ENCODE results near the gene C22orf23.
"Not testable (repeated sequence)": the region's sequence is repeated elsewhere in the genome, so short reads cannot be mapped to it uniquely, and the experiment has no call there.

Gene C22orf23

DNA sequence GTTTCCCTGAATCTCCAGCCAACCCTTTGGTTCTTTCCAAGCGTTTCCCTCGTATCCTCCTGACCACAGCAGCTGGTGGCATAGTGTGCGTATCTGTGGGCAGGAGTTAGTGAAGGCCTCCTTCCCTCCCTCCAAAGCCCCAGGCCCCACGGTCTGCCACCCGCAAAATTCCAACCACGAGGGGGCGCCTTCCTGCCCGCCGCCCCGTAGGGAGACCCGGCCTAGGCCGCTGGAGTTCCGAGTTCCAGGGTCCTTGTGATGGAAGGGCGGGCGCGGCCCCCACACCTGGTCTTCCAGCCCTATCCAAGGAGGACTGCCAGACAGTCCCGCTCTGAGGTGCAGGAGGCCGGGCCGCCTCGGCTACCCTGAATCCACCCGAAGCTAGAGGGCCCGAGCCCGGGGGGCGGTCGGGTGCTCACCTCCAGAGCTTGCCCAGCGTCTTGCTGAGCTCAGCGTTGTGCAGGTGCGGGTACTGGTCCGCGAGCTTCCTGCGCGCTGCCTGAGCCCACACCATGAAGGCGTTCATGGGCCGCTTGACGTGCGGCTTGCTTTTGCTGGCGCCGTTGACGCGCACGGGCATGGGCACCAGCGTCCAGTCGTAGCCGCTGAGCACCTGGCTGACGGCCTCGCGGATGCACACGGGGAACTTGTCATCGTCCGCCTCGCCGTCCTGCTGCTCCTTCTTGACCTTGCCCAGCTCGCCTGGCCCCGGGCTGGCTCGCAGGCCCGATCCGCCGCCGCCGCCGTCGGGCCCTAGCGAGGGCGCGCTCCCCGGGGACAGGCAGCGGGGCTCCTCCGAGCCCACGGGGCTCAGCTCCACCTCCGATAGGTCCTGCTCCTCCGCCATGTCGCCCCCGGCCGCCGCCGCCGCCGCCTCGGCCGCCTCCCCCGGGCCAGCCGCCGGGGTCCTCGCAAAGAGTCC, 29.8 kb upstream of the C22orf23 start:
- no peak for DNase-seq (ENCODE audit: extremely low spot score, insufficient read length, low read depth)
- FAIRE-seq: no peak

DNA sequence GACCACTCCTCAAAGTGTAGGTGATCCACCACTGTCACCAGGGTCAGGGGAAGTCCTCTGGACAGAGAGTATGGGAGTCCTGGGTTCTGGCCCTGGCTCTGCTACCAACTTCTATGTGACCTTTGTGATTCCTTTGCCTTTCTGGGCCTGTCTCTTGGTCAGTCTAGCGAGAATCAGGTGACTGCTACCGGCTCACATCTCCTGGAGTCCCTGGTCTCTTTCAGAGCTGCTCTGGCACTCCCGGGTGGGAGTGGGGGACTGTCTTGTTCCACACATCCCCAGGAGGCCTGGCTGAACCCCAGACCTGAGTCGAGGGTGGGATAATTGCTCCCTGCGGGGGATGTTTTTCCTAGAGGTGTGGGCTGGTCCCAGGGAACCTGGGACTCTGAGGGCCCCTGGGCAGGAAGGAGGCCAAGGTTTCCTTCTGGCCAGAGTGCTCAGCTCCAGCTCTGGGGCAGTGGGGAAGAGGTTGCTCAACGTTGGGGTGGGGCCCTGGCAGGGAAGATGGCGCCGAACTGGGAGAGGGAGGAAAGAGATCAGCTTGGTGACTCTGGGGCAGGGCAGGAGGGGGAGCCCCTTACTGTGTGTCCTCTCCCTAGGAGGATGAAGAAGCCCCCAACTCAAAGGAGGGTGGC, 28.9 kb upstream of the C22orf23 start:
- FAIRE-seq: no peak

DNA sequence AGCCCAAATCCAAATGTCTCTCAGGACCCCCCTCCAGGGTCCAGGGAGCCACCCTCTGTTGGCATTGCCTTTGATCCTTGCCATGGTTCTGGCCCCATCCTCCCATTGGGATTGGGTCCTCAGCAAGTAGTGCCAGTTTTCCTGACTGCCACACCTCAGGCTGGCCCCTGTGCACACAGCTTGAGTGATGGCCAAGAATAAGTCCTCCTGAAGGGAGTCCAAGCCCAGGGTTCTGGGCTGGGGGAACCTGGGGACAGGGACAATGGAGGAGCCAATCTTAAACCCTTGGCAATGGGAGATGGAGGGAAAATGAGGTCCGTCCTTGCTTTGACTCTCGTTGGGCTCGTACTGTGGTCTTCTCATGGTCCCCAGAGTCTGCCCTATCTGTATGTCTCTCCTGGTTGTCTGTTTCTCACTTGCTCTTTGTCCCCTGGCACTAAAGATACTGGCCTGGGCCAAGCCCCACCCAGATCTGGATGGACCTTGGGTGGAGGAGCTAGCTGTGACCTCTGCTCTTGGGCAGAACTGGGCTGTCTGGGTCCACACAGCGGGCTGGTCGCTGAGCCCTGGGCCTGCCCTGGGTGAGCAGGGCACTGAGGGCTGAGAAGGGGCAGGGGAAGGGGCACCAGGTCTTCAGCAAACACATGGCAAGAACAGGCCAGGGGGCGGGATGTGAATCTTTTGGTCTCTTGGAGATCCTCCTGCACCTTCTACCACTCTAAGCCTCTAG, 28.0 kb upstream of the C22orf23 start:
- no peak for DNase-seq (ENCODE audit: extremely low spot score, insufficient read length, low read depth)
- FAIRE-seq: no peak

More for the DNA sequence above, 28.9 kb upstream of the C22orf23 start:
- no peak for DNase-seq (ENCODE audit: extremely low spot score, insufficient read length, low read depth)

DNA sequence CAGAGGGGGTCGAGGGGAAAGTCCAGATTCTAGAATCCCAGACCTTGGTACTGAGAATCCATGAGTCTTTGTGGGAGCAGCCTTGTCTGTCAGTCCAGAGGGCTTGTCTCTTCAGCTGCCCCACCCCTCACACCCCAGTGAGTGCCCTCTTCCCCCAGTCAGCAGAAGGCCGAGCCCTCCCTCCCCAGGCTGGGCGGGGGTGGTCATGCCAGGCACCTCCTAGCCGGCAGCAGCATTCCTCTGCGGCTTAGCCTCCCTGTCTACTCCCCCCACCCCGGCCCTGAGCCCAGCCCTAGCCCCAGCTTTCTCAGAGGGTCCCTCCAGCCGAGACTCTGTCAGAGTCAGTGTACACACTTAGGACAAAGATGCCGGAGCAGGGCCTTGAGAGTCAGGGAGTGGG, 26.4 kb upstream of the C22orf23 start:
- DNase-seq (ENCODE audit: extremely low spot score, insufficient read length, low read depth) (no peak), FAIRE-seq (no peak)

DNA sequence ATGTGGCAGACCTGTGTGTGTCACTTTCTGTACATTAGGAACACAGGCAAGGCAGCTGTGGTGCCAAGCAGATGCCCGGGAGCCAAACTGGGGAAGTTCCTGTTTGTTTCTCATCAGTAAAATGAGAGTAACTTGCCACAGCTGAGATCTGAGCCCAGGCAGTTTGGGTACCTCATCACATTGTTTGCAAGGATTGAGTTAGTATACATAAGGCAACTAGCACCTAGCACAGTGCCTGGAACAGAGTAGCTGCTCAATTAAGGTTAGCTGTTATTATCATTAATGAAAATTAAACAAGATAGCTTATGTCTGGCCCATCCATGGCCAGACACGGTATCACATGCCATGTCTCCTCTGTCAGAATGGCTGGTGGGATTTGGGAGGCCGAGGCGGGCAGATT, 23.1 kb upstream of the C22orf23 start:
- DNase-seq (ENCODE audit: extremely low spot score, insufficient read length, low read depth): no peak
- FAIRE-seq: no peak

DNA sequence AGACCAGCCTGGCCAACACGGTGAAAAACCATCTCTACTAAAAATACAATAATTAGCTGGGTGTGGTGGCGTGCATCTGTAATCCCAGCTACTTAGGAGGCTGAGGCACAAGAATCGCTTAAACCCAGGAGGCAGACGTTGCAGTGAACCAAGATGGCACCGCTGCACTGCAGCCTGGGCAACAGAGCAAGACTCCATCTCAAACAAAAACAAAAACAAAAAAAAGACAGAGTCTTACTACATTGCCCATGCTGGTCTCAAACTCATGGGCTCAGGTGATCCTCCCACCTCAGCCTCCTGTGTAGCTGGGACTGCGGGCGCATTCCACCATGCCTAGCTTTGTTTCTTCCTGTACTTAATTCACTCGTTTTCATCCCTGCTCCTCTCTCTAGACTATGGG, 22.6 kb upstream of the C22orf23 start:
- not testable (repeated sequence) for DNase-seq (ENCODE audit: extremely low spot score, insufficient read length, low read depth); FAIRE-seq

DNA sequence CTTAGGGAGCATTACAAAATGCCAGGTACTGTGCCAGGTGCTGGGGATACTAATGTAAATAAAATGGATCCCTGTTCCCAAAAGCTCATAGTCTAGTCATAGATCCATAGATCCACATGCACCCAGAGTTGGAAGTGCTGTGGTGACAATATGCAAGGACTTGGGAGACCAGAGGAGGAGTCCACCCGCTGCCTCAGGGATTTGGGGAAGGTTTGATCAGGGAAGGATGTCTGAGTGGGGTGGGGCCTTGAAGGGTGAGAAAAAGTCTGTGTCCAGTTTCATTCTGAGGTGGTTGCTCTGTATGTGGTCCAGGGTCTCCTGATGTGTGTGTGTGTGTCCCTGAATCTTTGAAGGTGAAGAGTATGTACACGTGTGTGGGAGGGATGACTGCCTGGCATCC, 21.8 kb upstream of the C22orf23 start:
- DNase-seq (ENCODE audit: extremely low spot score, insufficient read length, low read depth) (no peak), FAIRE-seq (no peak)

DNA sequence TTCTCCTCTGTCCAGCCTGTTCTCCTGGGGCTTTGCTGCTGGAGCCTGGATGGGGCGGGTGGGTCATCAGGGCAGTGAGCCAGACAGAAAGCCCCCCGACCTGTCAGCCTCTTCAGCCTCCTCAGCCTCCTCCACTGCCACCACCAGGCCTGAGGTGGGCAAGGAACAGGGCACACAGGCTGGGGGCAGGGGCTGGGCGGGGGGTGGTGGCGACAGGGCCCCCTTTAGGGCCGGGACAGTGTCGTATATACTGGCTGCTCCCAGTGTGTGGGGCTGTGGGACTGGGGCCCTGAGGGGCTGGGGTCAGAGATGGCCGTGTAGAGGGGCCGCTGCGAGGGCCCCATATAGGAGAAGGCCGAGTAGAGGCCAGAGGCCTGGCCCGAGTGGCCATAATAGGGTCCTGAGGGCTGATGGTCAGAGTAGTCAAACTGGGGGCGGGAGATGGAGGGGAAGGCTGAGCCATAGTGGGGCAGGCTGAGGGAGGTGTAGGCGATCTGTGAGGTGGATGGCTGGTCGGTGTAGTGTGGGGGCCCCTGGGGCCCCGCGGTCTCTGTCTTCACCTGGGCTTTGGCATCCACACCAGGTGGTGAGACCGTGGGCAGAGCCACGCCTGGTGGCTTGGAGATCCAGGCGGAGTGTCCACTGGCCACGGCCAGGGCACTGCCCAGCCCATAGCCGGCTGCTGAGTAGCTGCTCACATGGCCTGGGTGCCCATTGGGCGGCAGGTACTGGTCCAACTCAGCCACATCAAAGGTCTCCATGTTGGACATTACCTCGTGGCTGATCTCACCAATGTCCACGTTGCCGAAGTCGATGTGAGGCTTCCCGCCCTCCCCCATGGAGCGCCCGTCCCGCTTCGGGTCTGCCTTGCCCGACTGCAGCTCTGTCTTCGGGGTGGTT, 20.1 kb upstream of the C22orf23 start:
- DNase-seq (ENCODE audit: extremely low spot score, insufficient read length, low read depth) (no peak), FAIRE-seq (no peak)

DNA sequence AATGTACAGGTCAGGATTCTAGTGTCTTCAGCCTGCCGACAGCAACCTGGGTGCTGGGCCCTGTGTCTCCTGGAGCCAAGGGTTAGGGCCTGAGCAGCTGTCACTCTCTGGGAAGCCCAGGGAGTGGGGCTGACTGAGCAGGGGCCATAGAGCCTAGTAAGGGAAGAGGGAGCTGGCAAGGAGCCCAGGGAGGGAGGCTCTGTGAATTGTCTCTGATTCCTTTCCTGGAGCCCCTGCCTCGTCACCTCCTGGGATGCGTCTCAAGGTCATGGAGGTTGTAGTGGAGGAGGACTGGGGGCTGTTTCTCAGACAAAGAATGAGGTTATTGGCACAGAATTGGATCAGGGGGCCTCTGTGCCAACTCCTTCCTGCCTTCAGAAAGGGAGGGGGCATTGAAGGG, 19.1 kb upstream of the C22orf23 start:
- DNase-seq (ENCODE audit: extremely low spot score, insufficient read length, low read depth): no peak

DNA sequence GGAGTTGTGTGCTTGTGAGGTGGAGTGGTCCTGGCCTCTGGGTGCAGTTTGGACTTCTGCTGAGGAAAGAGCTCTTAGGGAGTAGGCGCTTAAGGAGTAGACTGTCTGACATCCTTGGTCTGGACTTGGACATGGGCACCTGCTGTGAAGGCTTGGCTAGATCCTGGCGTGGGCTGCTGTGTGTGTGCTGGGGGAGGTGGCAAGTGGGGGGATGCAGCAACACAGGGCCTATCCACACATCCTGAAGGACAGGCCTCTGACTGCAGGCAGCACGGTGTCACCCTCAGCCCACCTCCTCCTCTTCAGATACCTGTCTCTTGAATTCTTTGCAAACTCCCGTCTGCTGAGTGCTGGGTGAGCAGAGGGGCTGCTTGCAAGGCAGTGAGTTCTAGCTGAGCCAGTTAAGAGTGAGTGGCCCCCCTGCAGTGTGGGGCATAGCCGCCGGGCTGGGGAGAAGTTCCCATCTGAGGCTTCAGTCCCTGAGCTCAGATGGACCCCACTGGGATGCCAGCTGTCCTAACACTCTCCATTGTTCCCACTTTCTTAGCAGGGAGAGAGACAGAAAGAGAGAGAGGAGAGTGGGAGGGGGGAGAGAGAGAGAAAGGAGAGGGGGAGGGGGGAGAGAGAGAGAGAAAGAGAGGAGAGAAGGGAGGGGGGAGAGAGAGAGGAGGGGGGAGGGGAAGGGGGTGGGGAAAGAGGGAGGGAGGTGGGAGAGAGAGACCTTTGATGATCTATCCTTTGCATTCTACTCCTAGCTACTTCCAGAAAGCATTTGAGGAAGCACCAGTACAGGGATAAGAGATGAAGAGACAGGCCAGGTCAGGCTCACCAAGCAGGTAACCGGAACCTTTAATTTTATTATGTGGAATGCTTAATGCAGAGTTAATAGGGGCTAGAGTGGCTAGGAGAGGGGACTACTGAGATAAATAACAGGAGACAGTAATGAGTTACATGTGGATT, 18.4 kb upstream of the C22orf23 start:
- DNase-seq (ENCODE audit: extremely low spot score, insufficient read length, low read depth) (no peak), FAIRE-seq (no peak)

More for the DNA sequence above, 19.1 kb upstream of the C22orf23 start:
- FAIRE-seq: no peak

DNA sequence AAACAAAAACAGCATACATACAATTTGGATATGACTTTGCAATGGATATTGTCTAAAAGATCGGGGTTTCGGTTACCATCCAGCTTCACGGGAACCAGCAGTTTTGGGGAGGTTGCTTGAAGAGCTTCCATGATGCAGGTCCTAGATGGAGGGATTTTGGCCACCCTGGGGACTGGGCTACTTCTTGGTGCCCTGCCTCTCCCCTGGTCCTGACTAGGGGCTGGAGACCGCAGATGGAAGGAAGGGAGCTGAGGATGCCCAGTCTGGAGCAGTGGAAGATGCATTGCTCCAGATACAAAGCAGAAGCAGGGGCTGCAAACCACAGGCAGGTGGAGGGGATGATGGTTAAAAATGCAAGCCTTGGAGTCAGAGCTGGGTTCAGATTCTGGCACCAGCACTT, 17.5 kb upstream of the C22orf23 start:
- DNase-seq (ENCODE audit: extremely low spot score, insufficient read length, low read depth) (no peak), FAIRE-seq (no peak)

DNA sequence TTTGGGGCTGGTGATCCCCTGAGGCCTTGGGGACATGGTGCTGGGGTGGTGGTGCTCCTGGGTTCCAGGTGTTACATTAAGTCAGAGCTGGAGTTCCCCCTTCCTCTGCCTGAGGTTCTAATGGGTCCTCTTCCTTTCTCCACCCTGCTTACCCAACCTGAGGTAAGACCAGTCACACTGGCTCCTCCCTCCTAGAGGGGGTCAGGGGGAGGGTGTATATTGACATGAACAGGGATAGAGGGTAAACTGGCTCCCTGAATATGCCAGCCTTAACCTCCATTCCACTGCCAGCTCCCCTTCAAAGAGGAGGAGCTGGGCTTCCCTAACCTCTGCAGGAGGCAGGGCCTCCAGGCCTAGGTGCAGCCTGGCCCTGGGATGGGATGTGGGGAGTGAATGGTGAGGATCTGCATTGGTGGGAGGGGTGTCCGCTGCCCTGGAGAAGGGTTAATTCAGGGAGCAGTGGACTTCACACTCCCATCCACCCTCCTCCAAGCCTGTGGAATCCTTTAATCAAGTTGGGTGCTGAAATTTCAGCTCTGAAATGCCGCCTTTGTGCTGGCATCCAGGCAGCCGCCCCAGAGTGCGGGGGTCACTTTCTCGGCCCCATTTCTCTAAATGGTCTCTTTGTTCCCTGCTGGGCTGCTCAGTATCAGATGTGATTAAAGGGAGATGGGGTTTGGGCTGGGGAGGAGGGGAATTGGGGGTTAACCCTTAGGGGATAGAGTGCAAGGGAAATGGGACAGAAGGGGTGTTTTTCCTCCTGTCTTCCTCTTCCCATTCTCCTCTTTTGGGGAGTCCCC, 15.3 kb upstream of the C22orf23 start:
- DNase-seq (ENCODE audit: extremely low spot score, insufficient read length, low read depth): no peak
- no peak for FAIRE-seq

DNA sequence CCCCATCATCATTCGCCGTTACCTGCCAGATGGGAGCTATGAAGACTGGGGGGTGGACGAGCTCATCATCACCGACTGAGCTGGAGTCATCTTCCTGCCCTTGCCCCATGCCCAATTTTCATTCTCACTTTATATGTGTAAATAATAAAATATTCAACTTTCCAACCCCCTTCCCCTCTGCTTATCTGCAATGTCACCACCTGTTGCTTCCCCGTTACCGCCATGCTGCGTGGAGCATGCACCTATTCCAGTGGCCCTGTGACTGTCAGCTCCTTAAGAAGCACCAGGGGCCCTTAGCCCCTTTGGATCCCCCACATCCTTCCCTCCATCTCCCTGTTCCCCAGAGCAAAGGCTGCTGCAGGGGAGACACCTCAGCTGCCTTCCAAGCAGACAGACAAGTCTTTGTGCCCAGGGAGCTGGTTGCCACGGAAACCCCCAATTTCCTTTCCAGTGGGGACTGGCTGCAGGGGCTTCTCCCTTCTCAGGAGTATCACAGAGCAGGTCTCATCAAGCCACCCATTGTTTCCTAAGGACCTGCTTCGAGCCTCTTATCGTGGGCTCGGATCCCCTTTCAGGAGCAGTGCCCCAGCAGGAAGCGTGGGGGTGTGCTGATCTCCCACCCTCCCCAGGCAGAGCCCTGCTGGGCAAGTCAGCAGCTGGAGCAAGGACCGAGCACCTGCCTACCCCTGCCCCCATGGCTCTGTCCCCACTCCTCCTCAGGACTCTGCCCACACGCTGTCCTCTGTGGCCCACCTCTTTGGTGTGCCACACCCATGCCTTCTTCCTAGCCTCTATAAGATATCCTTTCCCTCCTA, 14.4 kb upstream of the C22orf23 start:
- DNase-seq (ENCODE audit: extremely low spot score, insufficient read length, low read depth): no peak
- FAIRE-seq: no peak

DNA sequence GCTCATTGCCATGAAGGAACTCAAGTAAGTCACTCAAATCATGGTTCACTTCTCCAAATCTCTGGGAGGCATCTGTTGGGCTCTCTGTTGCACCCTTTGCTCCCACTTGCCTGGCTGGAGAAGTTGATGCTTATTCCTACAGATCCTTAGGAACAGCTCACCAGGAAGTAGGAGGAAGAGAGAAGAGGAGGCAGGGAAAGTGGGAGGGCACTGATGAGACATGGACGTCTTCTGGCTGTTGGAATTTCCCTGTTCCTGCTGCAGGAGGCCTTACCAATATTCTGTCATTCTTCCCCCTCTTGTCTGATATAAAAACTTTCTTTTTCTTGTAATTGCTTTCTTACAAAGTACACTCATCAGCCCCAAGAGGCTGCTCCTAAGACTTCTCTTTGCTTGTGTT, 13.7 kb upstream of the C22orf23 start:
- no peak for DNase-seq (ENCODE audit: extremely low spot score, insufficient read length, low read depth)
- no peak for FAIRE-seq

DNA sequence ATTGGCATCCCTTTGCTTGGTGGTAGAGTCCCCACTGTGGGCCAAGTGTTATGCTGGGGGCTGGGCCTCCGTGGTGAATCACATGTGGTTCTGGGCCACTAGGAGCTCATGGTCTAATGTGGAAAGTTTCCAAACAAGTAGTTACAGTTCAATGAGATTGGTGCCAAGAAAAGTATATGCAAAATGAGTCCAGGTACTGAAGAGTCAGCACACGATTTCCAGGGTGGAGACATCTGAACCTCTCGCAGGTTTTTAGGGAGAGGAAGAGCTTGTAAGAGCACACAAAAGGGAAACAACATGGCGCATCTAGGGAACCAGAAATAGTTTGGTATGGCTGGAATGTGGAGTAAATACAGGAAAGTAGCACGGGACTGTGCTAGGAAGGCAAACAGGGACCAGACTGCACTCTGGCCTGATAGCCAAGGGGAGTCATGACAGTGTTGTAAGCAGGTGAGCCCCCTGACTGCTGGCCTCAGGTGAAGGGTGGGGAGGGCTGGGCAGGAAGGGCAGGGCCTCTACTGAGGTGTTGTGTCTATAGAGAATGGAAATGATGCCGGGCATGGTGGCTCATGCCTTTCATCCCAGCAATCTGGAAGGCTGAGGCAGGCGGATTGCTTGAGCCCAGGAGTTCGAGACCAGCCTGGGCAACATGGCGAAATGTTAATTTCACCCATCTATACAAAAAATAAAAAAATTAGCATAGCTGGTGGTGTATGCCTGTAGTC, 12.7 kb upstream of the C22orf23 start:
- FAIRE-seq (no peak), DNase-seq (ENCODE audit: extremely low spot score, insufficient read length, low read depth) (no peak)

DNA sequence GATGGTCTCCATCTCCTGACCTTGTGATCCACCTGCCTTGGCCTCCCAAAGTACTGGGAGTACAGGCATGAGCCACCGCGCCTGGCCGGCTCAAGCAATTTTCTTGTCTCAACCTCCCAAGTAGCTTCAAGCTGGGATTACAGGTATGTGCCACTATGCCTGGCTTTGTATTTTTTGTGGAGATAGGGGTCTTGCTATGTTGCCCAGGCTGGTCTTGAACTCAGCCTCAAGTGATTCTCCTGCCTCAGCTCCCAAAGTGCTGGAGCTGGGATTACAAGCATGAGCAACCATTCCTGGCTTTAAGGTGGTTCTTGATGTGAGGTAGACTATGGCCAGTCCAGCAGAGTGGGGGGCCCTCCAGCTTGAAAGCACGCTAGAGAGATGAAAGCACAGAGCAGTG, 7.7 kb upstream of the C22orf23 start:
- FAIRE-seq: no peak
- no peak for DNase-seq (ENCODE audit: extremely low spot score, insufficient read length, low read depth)

All from GM18507 (cell line).